Liver (tissue), 3 donors: ENCODE results near the gene BRI3.

ENCODE experiments used
- FOXA1 ChIP-seq: IDR thresholded peaks from 2 replicates; pipeline ENCODE4 v1.6.1; 2016; ENCODE audit warnings: antibody characterized with exemption
- HNF4G ChIP-seq: IDR thresholded peaks from 2 replicates; pipeline ENCODE4 v1.6.1; 2016; ENCODE audit warnings: antibody characterized with exemption
- SP1 ChIP-seq: IDR thresholded peaks from 2 replicates; pipeline ENCODE4 v1.6.1; 2018; ENCODE audit warnings: antibody characterized with exemption, mild to moderate bottlenecking
- YY1 ChIP-seq: IDR thresholded peaks from 2 replicates; pipeline ENCODE4 v1.6.1; 2016; ENCODE audit warnings: antibody characterized with exemption, mild to moderate bottlenecking
- TF ChIP-seq, protein P1 (sequence below): fragments of 150-350 bp; IDR thresholded peaks from 2 replicates; pipeline ENCODE4 v1.5.1; 2017; ENCODE audit warnings: improper control_type of control experiment, low read depth, low read length; ENCODE audit not compliant: missing input control
- TF ChIP-seq, protein P2 (sequence below): IDR thresholded peaks from 2 replicates; pipeline ENCODE4 v1.6.1; 2016; ENCODE audit warnings: antibody characterized with exemption
- TF ChIP-seq, protein P3 (sequence below): IDR thresholded peaks from 2 replicates; pipeline ENCODE4 v1.6.1; 2016; ENCODE audit warnings: antibody characterized with exemption
- TF ChIP-seq, protein P4 (sequence below): IDR thresholded peaks from 2 replicates; pipeline ENCODE4 v1.6.1; 2016; ENCODE audit warnings: antibody characterized with exemption
- donor health status: healthy.
- donor health status: healthy.

DNA sequence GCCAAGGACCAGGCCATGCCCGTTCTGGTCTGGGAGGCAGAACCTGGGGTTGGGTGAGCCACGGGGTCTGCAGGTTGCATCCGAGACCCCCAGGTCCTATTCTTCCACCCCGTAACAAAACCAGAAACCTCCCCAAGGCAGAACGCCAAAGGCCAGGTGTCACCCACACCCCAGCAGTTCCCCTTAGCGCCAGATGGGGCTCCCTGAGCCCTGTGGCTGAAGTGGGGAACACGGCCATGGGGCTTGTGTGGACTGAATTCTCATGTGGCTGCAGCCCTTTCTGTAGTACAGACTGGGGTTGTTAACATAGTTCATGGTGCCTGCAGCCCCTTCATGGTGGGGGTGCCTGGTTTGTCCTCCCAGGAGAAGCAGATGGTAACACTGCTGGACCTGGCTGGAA lies 10.2 kb downstream of the BRI3 start:
- TF ChIP-seq, protein P1, sequence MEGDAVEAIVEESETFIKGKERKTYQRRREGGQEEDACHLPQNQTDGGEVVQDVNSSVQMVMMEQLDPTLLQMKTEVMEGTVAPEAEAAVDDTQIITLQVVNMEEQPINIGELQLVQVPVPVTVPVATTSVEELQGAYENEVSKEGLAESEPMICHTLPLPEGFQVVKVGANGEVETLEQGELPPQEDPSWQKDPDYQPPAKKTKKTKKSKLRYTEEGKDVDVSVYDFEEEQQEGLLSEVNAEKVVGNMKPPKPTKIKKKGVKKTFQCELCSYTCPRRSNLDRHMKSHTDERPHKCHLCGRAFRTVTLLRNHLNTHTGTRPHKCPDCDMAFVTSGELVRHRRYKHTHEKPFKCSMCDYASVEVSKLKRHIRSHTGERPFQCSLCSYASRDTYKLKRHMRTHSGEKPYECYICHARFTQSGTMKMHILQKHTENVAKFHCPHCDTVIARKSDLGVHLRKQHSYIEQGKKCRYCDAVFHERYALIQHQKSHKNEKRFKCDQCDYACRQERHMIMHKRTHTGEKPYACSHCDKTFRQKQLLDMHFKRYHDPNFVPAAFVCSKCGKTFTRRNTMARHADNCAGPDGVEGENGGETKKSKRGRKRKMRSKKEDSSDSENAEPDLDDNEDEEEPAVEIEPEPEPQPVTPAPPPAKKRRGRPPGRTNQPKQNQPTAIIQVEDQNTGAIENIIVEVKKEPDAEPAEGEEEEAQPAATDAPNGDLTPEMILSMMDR: no peak
- TF ChIP-seq FOXA1 (no peak), SP1 (no peak), HNF4G (no peak), YY1 (no peak)
- TF ChIP-seq, protein P2, sequence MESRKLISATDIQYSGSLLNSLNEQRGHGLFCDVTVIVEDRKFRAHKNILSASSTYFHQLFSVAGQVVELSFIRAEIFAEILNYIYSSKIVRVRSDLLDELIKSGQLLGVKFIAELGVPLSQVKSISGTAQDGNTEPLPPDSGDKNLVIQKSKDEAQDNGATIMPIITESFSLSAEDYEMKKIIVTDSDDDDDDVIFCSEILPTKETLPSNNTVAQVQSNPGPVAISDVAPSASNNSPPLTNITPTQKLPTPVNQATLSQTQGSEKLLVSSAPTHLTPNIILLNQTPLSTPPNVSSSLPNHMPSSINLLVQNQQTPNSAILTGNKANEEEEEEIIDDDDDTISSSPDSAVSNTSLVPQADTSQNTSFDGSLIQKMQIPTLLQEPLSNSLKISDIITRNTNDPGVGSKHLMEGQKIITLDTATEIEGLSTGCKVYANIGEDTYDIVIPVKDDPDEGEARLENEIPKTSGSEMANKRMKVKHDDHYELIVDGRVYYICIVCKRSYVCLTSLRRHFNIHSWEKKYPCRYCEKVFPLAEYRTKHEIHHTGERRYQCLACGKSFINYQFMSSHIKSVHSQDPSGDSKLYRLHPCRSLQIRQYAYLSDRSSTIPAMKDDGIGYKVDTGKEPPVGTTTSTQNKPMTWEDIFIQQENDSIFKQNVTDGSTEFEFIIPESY: no peak
- TF ChIP-seq, protein P3, sequence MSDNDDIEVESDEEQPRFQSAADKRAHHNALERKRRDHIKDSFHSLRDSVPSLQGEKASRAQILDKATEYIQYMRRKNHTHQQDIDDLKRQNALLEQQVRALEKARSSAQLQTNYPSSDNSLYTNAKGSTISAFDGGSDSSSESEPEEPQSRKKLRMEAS: no peak
- TF ChIP-seq, protein P4, sequence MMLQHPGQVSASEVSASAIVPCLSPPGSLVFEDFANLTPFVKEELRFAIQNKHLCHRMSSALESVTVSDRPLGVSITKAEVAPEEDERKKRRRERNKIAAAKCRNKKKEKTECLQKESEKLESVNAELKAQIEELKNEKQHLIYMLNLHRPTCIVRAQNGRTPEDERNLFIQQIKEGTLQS: no peak
